ENCODE data around the gene PREX1. TPM values are rescaled to one million over a fixed set of nuclear protein-coding genes. Genes with fewer than 3 reads are reported as not detected.

Gene PREX1
- total and polyA plus RNA-seq, 2 experiments from 2014 or later, result 4.5 to 12.5 TPM

DNA sequence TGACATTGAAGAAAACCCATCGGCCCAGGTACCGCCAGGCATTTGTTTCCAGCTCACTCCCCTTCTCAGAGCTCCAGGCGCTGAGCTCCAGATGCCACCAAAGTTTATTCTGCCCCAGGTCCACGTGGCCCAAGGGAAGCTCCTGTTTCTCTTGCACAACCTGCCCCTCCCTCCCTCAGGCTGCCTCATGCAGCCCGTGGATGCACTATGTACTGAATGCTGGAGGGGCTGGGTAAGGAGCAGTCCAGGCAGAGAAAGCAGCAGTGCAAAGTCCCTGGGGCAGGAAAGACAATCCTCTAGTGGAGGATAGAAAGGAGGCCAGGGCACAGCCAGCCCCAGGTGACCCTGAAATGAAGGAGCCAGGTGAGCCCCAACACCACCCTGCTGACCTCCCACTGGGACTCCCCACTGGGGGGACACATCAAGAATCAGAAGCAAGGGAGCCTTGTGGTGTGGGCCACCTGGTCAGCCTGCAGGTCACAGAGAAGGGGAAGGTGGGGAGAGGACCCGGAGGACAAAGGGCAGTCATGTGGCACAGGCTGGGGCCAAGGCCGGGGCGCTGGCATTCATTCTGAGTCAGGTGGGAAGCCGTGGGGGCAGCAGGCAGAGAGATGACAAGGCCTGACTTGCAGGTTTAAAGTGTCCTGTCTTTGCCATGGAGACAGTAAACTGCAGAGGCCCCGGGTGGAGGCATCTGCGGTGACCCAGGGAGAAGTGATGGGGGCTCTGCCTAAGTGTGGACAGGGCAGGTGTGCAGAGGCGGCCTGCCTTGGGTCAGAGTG lies 230.1 kb downstream of the PREX1 start:
- H3K27ac ChIP-seq, result no peak overlapping the region
- TF ChIP-seq, protein P1, sequence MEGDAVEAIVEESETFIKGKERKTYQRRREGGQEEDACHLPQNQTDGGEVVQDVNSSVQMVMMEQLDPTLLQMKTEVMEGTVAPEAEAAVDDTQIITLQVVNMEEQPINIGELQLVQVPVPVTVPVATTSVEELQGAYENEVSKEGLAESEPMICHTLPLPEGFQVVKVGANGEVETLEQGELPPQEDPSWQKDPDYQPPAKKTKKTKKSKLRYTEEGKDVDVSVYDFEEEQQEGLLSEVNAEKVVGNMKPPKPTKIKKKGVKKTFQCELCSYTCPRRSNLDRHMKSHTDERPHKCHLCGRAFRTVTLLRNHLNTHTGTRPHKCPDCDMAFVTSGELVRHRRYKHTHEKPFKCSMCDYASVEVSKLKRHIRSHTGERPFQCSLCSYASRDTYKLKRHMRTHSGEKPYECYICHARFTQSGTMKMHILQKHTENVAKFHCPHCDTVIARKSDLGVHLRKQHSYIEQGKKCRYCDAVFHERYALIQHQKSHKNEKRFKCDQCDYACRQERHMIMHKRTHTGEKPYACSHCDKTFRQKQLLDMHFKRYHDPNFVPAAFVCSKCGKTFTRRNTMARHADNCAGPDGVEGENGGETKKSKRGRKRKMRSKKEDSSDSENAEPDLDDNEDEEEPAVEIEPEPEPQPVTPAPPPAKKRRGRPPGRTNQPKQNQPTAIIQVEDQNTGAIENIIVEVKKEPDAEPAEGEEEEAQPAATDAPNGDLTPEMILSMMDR (IDR thresholded peaks at IDR 0.05; ENCODE audit: low read depth, low read length), result no peak
- H3K9me3 ChIP-seq (ENCODE audit: low read depth), result no peaks in the 10 kb centered on the region
- no peaks in the 10 kb centered on the region for H3K36me3 ChIP-seq
- H3K4me1 ChIP-seq (ENCODE audit: low read depth), result no peaks in the 10 kb centered on the region
- H3K4me3 ChIP-seq, result no peak overlapping the region
- DNase-seq (ENCODE audit: low read depth in 1 of 2, low spot score in 1 of 2), result no peak
- no peaks in the 10 kb centered on the region for H3K27me3 ChIP-seq

DNA sequence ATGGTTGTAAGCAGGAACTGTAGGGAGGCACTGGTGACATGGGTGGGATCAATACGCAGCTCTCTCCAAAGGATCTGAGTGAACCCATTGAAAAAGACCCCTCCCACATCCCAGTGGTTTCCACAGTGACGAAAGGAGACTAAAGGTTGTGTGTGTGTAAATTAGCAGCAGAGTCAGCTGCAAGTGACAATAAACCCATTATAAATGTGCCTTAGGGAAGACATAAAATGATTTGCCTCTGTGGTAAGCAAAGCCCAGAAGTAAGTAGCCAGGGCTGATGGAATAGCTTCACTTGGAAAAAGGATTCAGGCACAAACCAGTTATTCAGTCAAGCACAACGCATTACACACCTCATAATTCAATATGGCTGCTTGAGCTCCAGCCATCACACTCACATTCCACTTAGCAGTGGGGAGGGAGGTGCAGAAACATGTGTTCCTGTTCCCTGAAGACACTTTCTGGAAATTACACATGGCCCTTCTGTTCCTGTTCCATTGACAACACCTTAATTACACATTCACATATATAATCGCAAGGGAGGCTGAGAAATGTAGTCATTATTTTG lies 231.4 kb downstream of the PREX1 start:
- no peak overlapping the region for H3K27ac ChIP-seq
- H3K9me3 ChIP-seq (ENCODE audit: low read depth), result no peaks in the 10 kb centered on the region
- no peaks in the 10 kb centered on the region for H3K27me3 ChIP-seq
- H3K4me1 ChIP-seq (ENCODE audit: low read depth), result no peaks in the 10 kb centered on the region
- H3K36me3 ChIP-seq, result no peaks in the 10 kb centered on the region
- TF ChIP-seq, protein P1 (IDR thresholded peaks at IDR 0.05; ENCODE audit: low read depth, low read length), result no peak
- no peak overlapping the region for H3K4me3 ChIP-seq
- DNase-seq (ENCODE audit: low read depth in 1 of 2, low spot score in 1 of 2), result no peak

DNA sequence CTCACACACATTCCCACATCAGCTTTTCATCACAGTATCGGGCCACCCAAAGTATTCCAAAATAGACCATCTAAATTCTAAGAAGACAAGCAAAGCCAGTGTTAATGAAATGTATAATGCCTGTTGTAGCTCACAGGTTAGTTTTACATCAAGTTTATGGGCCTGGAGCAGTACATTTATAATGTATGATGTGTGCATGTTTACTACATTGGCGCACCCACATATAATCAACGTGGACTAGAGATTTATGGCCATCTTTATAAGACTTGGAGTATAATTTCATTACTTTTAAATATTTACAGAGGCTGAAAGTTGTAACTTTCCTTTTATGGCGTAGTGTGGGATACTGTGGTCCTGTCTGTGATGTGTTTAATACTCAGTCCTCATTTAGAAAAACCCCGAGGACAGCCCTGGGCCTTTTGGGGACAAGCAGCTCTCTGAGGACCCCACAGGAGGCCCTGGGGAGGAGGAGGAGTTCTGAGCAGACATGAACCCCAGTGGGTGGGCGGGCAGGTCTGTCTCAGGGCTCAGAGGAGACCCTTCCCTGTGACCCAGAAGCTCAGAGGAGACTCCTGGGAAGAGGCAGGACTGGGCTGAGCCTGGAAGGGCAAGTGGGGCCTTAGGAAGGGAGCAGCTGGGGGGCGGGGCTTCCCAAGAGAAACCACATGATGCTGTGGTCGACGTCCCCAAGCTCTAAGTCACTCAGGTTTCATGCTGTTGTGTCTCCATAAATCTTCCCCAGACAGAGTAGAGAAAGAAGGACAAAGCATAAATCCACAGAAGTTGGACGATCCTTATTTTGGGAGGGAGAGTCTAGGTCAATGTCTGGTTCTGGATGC lies 232.1 kb downstream of the PREX1 start:
- no peak for DNase-seq (ENCODE audit: low read depth in 1 of 2, low spot score in 1 of 2)
- no peaks in the 10 kb centered on the region for H3K4me1 ChIP-seq (ENCODE audit: low read depth)
- no peaks in the 10 kb centered on the region for H3K36me3 ChIP-seq
- H3K9me3 ChIP-seq (ENCODE audit: low read depth), result no peaks in the 10 kb centered on the region
- TF ChIP-seq, protein P1 (IDR thresholded peaks at IDR 0.05; ENCODE audit: low read depth, low read length), result no peak
- H3K27ac ChIP-seq, result no peak overlapping the region
- H3K27me3 ChIP-seq, result no peaks in the 10 kb centered on the region
- H3K4me3 ChIP-seq, result no peak overlapping the region

DNA sequence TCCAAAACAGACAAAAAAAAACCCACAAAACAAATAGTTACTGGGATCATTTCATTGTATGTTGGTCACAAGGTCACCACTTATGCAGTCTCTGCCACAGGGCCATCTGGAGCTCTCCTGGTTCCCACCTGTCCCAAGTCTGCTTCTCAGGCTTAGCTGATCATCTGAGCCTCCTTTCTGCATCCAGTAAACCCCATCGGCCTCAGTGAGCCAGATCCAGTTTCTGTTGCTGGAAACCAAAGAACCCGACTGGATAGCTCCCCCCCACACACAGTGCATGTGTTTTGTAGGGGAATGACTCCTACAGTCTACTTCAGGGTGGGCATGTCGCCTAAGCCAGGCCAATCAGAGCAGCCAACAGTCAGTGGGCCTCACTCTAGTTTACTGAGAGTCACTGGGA lies 233.3 kb downstream of the PREX1 start:
- Histone ChIP-seq H3K27ac (no peak overlapping the region), H3K27me3 (no peaks in the 10 kb centered on the region)
- TF ChIP-seq, protein P1 (IDR thresholded peaks at IDR 0.05; ENCODE audit: low read depth, low read length), result no peak

DNA sequence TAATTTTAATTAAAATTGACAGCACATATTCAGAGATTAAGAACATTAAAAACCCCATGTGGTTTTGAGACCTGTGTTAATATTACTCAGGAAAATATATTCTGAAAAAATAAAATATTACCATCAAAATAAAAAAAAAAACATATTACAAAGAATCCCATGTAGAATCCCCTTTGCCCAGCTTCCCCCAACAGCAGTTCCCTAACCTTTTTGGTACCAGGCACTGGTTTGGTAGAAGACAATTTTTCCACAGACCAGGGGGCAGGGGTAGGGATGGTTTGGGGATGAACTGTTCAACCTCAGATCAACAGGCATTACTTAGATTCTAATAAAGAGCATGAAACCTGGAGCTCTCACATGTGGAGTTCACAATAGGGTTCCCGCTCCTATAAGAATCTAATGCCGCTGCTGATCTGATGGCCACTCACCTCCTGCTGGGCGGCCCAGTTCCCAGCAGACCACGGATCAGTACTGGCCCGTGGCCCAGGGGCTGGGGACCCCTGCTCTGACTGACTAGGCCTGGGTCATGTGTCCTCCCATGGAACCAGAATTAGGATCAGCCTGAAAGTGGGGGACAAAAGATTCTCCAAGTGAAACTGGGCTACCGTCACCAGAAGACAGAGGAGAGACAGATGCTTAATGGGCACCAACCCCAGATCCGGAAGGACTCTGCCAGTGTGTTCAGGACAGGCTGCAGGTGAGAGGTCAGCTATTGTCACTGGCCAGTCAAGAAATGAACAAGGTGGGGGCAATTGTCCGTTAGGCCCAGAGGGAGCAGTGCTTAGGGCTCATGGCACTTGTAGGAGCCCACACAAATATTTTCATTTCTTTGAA lies 235.5 kb downstream of the PREX1 start:
- TF ChIP-seq, protein P1 (IDR thresholded peaks at IDR 0.05; ENCODE audit: low read depth, low read length), result no peak
- no peak overlapping the region for H3K27ac ChIP-seq
- H3K27me3 ChIP-seq, result no peaks in the 10 kb centered on the region
- H3K4me3 ChIP-seq, result no peak overlapping the region
- no peaks in the 10 kb centered on the region for H3K36me3 ChIP-seq
- H3K4me1 ChIP-seq (ENCODE audit: low read depth), result no peaks in the 10 kb centered on the region
- H3K9me3 ChIP-seq (ENCODE audit: low read depth), result no peaks in the 10 kb centered on the region
- no peak for DNase-seq (ENCODE audit: low read depth in 1 of 2, low spot score in 1 of 2)

More for the DNA sequence above, 233.3 kb downstream of the PREX1 start:
- no peaks in the 10 kb centered on the region for H3K4me1 ChIP-seq (ENCODE audit: low read depth)
- H3K9me3 ChIP-seq (ENCODE audit: low read depth), result no peaks in the 10 kb centered on the region
- no peak for DNase-seq (ENCODE audit: low read depth in 1 of 2, low spot score in 1 of 2)
- no peaks in the 10 kb centered on the region for H3K36me3 ChIP-seq
- H3K4me3 ChIP-seq, result no peak overlapping the region

Data from cardiac muscle cell (in vitro differentiated cells and primary cell).